ENCODE measurements around the gene LRSAM1.

LRSAM1 gene

GRCh38 chr9:127543973-127544533, 92.7 kb downstream of the LRSAM1 start:
- no peak overlapping the region for H3K4me2 ChIP-seq (ENCODE audit: low read depth, low read length, poor library complexity, severe bottlenecking)
- no peak overlapping the region for H3K27ac ChIP-seq (ENCODE audit: low read depth, low read length)
- no peak overlapping the region for H3K4me3 ChIP-seq (ENCODE audit: insufficient read depth, low read length, poor library complexity, severe bottlenecking)
- no peaks in the 10 kb centered on the region for H3K9me2 ChIP-seq (replicated peaks; ENCODE audit: insufficient read depth, low read length)
- no peak overlapping the region for H3K9ac ChIP-seq (ENCODE audit: low read length)
- no peaks in the 10 kb centered on the region for H4K20me1 ChIP-seq (ENCODE audit: low read depth, low read length)
- H3K79me2 ChIP-seq (ENCODE audit: insufficient read depth, low read length) = no peaks in the 10 kb centered on the region
- no peaks in the 10 kb centered on the region for H3K36me3 ChIP-seq (ENCODE audit: low read length)
- no peak overlapping the region for H2AFZ ChIP-seq (ENCODE audit: low read depth, low read length, severe bottlenecking)
- no peaks in the 10 kb centered on the region for H3K27me3 ChIP-seq (ENCODE audit: low read length)
- TF ChIP-seq EZH2phosphoT487 (conservative IDR thresholded peaks at IDR 0.05; ENCODE audit: low read length) (no peak), CTCF (IDR thresholded peaks at IDR 0.05; ENCODE audit: insufficient read depth, low read length, poor library complexity, severe bottlenecking) (no peak)
- H3K9me3 ChIP-seq (ENCODE audit: insufficient read depth, low read length) = no peaks in the 10 kb centered on the region
- no peaks in the 10 kb centered on the region for H3F3A ChIP-seq (ENCODE audit: insufficient read depth)

- no peak overlapping the region for H3K4me2 ChIP-seq (ENCODE audit: low read depth, low read length, poor library complexity, severe bottlenecking)
- no peak overlapping the region for H3K4me3 ChIP-seq (ENCODE audit: insufficient read depth, low read length, poor library complexity, severe bottlenecking)
- no peak overlapping the region for H3K27ac ChIP-seq (ENCODE audit: low read depth, low read length)
- no peaks in the 10 kb centered on the region for H4K20me1 ChIP-seq (ENCODE audit: low read depth, low read length)
- no peaks in the 10 kb centered on the region for H3K79me2 ChIP-seq (ENCODE audit: insufficient read depth, low read length)
- H3K9me2 ChIP-seq (replicated peaks; ENCODE audit: insufficient read depth, low read length) = no peaks in the 10 kb centered on the region
- no peaks in the 10 kb centered on the region for H3K36me3 ChIP-seq (ENCODE audit: low read length)
- H3K9ac ChIP-seq (ENCODE audit: low read length) = no peak overlapping the region
- no peaks in the 10 kb centered on the region for H3F3A ChIP-seq (ENCODE audit: insufficient read depth)
- H3K9me3 ChIP-seq (ENCODE audit: insufficient read depth, low read length) = no peaks in the 10 kb centered on the region
- H3K27me3 ChIP-seq (ENCODE audit: low read length) = no peaks in the 10 kb centered on the region
- H2AFZ ChIP-seq (ENCODE audit: low read depth, low read length, severe bottlenecking) = no peak overlapping the region
- TF ChIP-seq EZH2phosphoT487 (conservative IDR thresholded peaks at IDR 0.05; ENCODE audit: low read length) (no peak), CTCF (IDR thresholded peaks at IDR 0.05; ENCODE audit: insufficient read depth, low read length, poor library complexity, severe bottlenecking) (no peak)
Measured at GRCh38 chr9:127545196-127546124, 94.2 kb downstream of the LRSAM1 start.

DNA sequence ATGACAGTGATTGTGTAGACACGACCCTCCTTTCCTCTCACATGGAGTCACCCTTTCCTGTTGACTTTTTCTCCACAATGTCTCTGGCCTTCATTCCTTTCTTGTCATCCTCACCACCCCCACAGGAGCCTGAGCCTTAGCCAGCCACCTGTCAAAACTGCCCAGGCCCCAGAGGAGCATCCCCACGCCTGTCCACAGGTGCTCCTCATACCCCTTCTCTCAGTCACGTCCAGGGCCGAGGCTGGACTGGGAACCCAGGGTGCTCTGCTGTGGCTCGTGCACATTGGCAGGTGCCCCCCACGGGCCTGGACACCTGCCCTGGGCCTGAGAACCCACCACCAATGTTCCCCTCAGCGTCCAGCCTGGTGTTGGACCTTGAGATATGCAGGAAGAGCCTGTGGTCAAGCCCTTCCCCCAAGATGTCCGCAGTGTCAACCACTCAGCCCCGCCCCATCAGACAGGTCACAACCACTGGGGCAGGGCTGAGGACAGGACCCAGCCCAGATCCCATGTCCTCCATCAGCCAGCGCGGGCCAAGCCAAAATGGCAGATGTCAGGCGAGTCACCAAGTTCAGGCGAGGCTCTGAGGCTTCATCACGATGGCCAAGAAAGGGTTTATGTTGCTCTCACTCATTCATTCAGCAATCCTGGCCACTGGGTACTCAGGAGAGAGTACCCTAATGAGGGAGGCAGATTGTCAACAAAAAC, 95.0 kb downstream of the LRSAM1 start:
- Histone ChIP-seq H3K27ac (ENCODE audit: low read depth, low read length) (no peak overlapping the region), H3K4me2 (ENCODE audit: low read depth, low read length, poor library complexity, severe bottlenecking) (no peak overlapping the region), H3K27me3 (ENCODE audit: low read length) (no peaks in the 10 kb centered on the region), H3K9me3 (ENCODE audit: insufficient read depth, low read length) (no peaks in the 10 kb centered on the region), H4K20me1 (ENCODE audit: low read depth, low read length) (no peaks in the 10 kb centered on the region), H3K9me2 (replicated peaks; ENCODE audit: insufficient read depth, low read length) (no peaks in the 10 kb centered on the region), H3K9ac (ENCODE audit: low read length) (no peak overlapping the region), H3K36me3 (ENCODE audit: low read length) (no peaks in the 10 kb centered on the region), H3K79me2 (ENCODE audit: insufficient read depth, low read length) (no peaks in the 10 kb centered on the region), H2AFZ (ENCODE audit: low read depth, low read length, severe bottlenecking) (no peak overlapping the region), H3K4me3 (ENCODE audit: insufficient read depth, low read length, poor library complexity, severe bottlenecking) (no peak overlapping the region), H3F3A (ENCODE audit: insufficient read depth) (no peaks in the 10 kb centered on the region)
- no peak for TF ChIP-seq CTCF (IDR thresholded peaks at IDR 0.05; ENCODE audit: insufficient read depth, low read length, poor library complexity, severe bottlenecking)
- TF ChIP-seq EZH2phosphoT487 (conservative IDR thresholded peaks at IDR 0.05; ENCODE audit: low read length) = no peak

Data from SU-DHL-6 (cell line).